AML-193 (cell line): ENCODE measurements around the gene ECHS1.
A peak's percentile ranks its signal among the peaks of the same experiment; 100 is the strongest.

ENCODE experiments used
- DNase-seq, 2 experiments: peaks; one replicate each; lab custom pipeline; 2025; lab: John Stamatoyannopoulos, UW

The ECHS1 gene

GRCh38 chr10:133341983-133342382, 31.2 kb downstream of the ECHS1 start:
- DNase-seq = no peak

DNA sequence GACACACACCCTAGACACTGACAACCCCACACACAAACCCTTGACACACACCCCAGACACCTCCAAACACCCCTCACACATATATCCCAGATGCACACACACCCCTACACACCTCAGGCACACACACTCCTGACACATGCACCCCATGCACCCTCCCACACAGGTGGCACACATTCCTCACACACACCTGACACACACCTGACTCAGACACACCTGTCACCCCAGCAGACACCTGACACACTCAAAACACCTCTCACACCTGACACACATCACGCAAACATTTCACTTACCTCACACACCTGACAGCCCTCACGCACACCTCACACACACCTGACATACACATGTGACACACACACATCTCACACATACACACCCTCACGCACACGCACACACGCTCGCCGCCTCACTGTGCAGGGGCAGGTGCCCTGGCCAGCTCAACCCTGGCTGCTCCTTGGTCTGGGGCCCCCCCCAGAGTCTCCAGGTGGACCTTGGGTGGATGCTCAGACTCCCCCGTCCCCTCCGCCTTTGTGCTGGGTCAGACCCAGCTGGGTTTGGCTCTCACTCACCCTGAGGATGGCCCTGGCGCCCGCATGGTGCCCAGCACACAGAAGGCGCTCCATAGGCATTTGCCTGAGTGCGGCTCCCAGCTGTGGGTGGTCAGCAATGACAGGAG, 33.3 kb downstream of the ECHS1 start:
- no peak for DNase-seq

- DNase-seq = no peak
Observed at GRCh38 chr10:133338080-133339071, 34.8 kb downstream of the ECHS1 start.

DNA sequence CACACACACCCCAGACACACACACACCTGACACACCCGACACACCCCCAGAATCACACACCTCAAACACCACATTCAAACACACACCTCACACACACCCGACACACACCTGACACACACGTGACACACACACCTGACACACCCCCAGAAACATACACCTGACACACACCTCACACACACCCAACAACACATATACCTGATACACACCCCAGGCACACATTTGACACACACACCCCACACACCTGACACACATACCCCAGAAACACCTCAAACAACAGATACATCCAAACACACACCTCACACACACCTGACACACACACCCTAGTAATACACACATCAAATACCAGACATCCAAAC, 35.8 kb downstream of the ECHS1 start:
- DNase-seq = no peak

- no peak for DNase-seq
Observed at GRCh38 chr10:133336577-133337369, 36.4 kb downstream of the ECHS1 start, which contains the start of gene CALY. TSS of gene CALY (minus strand) at chr10:133336896. CDS start at chr10:133328989, 7,907 bp downstream.

DNA sequence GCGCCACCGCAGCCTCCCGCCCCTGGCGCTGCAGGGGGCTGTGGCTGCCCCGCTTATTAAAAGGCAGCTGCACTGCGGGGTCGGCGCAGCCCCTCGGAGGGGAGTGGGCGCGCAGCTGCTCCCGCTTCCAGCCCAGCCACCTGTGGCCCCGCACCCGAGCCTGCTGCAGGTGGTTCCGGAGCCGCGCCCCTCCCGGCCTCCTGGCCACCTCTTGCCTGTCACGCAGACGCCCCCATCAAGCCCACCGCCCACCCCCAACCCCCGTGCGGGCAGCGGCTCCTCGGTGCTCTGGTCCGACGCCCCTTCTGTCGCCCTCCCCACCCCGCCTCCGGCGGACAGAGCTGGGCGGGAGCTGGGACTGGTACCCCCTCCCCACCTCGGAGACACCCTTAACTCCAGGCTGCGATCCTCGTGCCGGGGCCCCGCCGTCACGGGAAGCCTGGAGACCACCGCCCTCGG, 37.0 kb downstream of the ECHS1 start:
- DNase-seq = no peak

DNA sequence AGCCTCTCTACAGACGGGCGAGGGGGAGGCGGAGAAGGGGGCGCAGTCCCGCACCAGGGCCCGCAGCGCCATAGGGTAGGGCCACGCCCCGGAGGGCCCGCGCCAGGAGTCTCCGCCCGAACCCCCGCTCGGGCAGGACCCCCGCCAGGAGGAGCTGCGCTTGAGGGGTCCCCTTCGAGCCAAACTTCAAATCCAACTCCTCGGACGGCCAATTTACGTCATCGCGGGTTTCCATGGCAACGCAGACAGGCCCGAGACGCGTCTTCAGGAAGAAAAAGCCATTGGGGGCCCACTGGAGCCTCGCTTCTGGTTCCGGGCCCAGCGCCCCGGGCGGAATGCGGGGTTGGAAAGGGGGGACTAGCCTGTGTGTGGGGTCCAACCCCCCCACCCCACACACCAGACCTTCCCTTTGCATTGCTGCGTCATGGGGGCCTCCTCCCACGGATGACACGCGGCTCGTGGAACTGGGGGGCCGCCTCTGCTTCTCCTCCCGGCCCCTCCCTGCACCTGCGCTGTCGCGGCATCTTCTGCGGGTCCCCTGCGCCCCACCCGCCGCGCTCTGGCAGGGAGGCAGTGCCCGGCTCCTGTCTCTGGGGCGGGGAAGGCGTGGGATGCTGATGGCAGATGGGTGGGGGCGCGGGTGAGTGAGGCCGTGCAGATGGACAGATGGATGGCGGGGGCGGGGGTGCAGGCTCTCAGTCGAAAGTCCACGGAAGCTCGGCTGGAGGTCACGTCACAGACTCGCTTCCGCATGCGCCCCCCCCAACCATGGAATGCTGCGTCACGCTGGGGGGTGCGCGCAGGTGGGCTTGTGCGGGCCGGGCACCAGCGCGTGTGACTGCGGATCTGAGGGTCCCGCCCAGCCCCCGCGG, 37.7 kb downstream of the ECHS1 start:
- no peak for DNase-seq

GRCh38 chr10:133334503-133335245, 38.5 kb downstream of the ECHS1 start:
- DNase-seq = no peak

DNA sequence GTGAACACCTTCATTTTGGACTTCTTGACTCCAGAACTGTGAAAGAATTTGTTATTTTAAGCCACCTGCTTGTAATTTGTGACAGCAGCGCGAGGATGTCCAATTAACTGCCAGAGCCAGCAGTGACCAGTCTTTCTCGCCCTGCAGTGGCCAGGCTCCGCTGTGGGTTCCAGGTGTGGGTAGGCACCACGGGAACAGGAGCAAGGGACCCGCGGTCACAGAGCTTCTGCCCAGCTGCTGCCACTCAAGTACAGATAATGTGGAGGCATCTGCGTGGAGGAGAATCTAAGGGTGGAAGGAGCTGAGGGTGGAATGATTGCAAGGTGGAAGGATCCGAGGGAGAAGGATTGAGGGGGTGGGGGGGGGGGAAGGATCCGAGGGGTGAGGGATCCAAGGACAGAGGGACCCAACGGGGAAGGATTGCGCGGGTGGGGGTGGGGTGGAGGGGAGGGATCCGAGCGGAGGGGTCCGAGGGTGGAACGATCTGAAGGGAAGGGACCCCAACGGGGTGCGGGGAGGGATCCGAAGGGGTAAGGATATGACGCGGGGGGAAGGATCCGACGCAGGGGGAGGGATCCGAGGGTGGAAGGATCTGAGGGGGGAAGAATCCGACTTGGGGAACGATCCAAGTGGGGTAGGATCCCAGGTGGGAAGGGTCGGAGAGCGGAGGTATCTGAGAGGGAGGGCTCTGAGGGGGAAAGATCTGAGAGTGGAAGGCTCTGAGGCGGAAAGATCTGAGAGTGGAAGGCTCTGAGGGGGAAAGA, 40.0 kb downstream of the ECHS1 start:
- DNase-seq = no peak

DNA sequence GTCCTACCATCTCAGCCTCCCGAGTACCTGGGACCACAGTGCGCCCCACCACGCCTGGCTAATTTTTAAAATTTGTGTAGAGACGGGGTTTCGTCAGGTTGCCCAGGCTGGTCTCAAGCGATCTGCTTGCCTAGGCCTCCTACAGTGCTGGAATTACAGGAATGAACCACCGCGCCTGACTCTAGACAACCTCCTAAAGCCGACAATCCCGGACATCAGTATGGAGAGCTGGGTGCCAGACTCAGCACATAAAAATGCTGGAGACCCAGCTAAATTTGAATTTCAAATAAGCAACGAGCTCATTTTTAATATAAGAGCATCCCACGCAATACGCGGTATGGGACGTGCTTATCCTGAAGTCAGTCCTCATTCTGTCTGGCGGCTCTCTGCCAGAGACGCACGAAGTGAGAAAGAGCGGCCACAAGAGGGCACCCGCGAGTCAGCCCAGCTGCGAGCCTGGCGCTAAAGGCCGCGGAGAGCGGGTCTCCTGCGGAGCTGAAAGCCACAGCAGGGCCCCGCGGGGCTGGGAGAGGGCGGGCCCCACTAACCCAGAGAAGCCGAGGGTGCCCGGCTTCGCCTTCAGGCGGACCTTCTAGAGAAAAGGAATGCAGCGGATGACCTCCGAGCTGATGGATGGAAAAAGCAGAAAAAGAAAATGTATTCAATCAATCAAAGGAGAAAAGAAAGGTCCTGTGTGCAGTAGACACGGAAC, 43.5 kb downstream of the ECHS1 start:
- DNase-seq = peak; percentile 55 to 76

DNA sequence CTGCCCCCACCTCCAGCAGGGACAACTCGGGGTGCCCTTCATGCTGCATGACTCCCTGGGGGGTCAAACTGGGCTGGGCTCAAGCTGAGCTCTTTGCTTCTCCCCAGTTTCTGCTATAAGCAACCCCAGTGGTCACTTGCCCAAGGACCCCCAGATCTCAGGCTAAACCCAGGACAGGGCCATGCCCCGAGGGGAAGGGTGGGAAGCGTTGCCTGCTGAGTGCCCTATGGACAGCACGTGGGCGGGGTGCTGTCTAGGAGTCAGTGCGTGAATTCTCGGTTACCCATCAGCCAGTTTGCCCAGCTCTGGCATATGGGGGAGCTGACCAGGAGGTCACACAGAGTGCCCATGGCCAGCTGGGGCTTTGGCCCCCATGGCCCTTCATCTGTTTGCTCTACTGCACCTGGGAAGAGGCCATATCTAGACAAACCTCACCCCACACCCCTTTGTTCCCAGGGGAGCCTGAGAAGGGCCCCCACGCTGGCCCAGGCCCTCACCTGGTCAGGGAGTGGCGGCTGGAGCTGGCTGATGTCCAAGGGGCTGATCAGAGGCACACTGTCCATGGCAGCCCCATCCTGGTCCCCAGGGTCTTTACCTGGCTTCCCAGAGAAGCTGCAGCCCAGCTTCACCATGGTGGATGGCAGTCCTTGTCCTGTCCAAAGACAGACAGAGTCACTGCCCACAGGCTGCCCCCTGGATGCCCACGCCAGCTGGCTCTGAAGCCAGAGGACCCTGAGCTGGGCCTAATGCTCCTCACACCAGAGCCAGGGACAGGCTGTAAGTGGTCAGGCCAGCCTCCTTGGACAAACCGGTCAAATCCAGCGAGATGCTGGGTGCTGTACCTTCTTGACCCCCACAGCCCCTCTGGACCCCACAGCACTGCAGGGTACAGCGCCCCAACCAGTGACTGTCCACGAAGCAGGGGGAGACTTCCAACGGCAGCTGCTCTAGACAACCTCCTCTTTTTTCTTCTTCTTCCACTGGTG, 44.5 kb downstream of the ECHS1 start:
- no peak for DNase-seq

DNA sequence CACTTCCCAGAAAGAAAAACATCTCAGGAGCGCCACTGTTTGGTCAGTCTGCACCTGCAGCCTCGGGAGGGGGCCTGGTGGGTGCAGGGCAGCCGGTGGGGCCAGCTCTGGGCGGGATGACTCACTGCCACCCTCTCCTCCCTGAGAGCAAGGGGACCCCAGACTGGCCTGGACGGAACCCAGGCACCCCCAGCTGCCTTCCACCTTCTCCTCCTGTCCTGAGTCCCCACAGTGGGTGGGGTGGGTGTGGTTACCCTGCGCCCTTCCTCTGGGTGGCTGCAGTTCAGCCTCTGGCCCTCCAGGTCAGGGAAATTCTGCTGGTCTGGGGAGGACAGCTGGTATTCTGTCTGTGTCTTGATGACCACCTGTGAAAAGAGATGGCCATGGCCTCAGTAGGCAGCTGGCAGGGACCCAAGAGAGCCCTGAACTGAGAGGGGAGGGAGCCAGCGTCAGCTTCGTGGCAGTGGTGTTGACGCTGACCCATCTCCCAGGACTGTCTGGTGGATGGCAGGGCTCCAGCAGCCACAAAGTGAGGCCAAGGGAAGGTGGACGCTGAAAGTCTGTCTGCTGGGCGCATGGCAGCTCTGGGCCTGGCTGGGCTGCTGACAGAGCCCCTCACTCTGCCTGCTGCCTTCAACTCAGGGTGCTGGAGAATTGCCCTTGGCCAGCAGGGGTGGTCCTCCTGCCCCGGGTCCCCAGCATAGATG, 45.4 kb downstream of the ECHS1 start:
- no peak for DNase-seq

DNA sequence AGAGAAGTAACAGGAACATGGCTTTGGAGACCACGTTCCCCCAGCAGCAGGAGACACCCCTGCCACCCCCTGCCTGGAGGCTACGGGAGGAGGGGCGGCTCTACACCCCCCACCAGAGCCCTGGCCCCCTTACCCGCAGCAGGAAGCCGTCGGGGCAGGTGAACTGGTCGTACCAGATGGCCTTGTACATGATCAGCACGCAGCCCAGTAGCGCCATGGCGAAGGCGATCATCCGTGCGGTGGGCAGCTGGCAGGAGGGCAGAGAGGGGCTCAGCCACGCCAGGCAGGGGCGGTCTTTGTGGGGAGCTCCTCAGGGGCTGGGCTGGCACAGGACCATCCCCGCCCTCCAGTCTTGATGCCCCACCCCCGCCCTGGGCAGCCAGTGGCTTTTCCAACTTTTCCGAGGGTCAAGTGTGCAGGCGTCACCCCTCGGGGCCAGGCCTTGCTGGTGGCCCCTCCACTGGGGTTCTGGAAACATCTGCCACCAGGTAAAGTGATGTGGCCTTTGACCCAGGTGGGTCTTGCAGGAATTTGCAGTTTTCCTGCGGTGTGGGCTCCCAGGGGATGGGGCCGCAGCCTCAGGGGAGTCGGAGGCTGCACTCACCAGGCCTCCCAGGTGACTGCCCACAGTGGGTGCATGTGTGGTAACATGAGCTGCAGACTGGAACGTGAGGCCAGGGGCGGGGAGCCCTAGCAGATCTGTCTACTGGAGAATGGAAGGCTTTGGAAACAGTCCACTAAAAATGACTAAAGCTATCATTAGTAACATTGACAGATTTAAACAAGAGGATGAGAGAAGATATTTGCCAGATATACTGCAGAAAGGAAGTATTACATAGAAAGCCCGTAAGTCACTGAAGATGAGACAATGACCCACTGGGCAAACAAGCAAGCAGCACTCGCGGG, 46.2 kb downstream of the ECHS1 start:
- DNase-seq = no peak

GRCh38 chr10:133326223-133326551, 47.0 kb downstream of the ECHS1 start:
- no peak for DNase-seq

- DNase-seq = no peak
Observed at GRCh38 chr10:133325440-133326222, 47.5 kb downstream of the ECHS1 start.
